Measurements from ENCODE around the gene TEX28. TPM values are rescaled to one million over a fixed set of nuclear protein-coding genes. Genes with fewer than 3 reads are reported as not detected.

The TEX28 gene
- total RNA-seq, 4 donors from 2014 or later: not detected

DNA sequence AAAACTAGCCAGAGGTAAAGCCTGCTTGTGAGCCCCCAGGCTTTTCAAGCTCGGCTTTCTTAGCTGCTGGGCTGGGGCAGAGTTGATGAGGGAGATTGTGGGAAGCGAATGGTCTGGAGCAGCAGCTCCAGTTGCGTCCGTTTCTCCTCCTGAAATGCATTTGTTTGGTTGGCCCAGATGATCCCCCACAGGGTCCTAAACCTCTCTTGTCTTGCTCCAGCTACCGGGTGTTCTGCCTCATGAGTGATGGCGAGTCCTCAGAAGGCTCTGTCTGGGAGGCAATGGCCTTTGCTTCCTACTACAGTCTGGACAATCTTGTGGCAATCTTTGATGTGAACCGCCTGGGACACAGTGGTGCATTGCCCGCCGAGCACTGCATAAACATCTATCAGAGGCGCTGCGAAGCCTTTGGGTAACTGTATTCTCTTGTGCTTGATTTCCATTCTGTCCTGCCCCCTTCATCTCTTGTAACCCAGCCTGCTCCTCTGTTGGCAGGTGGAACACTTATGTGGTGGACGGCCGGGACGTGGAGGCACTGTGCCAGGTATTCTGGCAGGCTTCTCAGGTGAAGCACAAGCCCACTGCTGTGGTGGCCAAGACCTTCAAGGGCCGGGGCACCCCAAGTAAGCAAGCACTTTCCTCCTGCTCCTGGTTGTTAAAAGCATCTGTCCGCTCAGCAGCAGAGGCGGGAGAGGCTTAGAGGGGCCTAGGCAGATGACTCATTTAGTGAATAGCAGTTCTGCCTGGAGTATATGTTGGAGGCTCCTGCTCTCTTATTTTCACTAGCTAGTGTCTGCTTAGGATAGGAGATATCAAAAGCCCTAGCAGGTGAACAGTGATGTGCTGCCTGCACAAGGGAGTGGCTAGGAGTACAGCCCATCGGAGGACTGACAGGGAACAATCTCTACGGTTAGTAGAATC is 16.0 kb upstream of the TEX28 start:
- TF ChIP-seq, protein P1, sequence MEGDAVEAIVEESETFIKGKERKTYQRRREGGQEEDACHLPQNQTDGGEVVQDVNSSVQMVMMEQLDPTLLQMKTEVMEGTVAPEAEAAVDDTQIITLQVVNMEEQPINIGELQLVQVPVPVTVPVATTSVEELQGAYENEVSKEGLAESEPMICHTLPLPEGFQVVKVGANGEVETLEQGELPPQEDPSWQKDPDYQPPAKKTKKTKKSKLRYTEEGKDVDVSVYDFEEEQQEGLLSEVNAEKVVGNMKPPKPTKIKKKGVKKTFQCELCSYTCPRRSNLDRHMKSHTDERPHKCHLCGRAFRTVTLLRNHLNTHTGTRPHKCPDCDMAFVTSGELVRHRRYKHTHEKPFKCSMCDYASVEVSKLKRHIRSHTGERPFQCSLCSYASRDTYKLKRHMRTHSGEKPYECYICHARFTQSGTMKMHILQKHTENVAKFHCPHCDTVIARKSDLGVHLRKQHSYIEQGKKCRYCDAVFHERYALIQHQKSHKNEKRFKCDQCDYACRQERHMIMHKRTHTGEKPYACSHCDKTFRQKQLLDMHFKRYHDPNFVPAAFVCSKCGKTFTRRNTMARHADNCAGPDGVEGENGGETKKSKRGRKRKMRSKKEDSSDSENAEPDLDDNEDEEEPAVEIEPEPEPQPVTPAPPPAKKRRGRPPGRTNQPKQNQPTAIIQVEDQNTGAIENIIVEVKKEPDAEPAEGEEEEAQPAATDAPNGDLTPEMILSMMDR (IDR thresholded peaks at IDR 0.05): no peak
- DNase-seq (ENCODE audit: low spot score) (no peak), ATAC-seq (ENCODE audit: low FRiP score) (no peak)

DNA sequence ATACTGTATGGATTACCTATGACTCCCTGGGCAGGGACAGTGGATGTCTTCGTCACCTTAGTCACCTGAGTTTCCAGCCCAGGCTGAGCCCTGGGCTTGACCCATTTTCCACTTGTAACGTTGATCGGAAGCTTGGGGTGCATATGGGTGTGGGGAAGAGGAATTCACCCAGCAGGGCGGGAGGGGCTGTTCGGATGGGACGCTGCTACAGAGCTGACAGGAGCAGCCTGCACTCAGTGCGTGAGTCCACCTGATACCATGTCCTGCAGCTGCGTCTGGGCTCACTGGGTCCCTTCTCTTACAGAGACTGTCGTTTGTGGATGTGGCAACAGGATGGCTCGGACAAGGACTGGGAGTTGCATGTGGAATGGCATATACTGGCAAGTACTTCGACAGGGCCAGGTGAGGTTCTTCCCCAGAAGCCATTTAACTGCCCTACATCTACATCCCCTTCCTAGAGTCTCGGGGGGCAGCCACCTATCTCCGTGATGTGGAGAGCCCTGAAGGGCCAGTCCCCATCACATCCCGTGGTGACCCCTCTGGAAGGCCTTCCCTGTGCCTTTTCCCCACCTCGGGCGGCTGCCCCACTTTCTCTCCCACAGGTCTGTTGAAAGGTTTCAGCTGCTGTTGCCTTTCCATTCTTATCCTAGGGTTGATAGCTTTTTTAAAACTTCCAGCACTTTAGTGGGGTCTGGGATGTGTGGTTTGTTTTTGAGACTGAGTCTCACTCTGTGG is 14.3 kb upstream of the TEX28 start:
- DNase-seq (ENCODE audit: low spot score) (no peak), ATAC-seq (ENCODE audit: low FRiP score) (no peak)
- TF ChIP-seq, protein P1 (IDR thresholded peaks at IDR 0.05): no peak

DNA sequence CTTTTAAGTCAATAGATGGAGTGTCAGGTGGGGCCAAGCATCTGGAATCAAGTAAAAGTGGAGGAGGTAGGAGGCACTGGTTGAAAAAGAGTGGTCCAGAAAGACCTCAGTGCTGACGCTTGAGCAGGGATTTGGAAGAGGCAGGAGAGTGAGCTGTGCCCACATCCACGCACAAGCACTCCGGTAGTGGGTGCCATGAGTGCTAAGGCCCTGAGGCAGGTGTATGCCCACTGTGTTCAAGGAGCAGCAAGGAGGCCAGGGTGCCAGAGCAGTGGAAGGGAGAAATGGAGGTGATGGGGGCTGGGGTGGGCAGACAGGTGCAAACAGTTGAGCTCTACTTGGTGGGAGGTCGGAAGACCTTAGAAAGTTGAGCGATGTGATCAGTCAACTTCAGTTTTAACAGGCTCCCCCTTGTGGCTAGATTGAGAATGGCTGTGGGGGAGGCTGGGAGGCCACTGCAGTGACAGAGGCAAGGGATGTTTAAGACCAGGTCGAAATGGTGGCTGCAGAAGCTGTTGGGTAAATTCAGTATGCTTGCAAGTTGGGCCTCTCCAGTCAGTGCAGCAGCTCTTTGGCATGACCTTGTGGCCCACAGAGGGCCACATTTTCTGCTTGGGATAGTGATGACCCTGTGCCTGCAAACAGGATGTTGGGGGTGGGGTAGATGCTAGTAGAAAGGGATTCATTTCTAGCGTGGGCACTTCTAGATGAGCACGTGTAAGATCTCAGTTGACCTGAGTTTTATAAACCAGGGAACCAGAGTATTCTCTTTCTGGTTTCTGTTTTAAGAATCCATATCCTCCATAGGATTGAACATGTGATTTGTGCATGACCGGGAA is 13.4 kb upstream of the TEX28 start:
- DNase-seq (ENCODE audit: low spot score): peak; percentile 61
- ATAC-seq (ENCODE audit: low FRiP score): peak; percentile 25
- TF ChIP-seq, protein P1 (IDR thresholded peaks at IDR 0.05): peak in 1 of 3 donors; percentile 58

DNA sequence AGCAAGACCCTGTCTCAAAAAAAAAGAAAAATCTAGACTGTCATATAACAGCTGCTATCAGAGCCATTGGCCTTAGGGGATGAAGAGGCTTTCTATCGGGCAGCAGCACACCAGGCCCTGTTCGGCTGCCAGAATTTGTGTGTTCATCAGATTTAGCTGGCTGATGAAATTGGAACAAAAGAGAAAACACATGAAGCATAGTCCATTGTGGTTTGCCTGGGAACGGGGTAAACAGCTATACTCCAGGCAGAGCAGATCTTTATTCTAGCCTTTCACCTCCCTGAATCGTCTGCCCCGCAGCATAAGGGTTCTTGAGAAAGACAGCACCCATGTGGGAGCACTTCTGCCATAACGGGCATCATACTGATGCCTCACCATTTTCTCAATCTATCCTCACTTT is 12.3 kb upstream of the TEX28 start:
- no peak for ATAC-seq (ENCODE audit: low FRiP score)
- TF ChIP-seq, protein P1 (IDR thresholded peaks at IDR 0.05): no peak
- no peak for DNase-seq (ENCODE audit: low spot score)

DNA sequence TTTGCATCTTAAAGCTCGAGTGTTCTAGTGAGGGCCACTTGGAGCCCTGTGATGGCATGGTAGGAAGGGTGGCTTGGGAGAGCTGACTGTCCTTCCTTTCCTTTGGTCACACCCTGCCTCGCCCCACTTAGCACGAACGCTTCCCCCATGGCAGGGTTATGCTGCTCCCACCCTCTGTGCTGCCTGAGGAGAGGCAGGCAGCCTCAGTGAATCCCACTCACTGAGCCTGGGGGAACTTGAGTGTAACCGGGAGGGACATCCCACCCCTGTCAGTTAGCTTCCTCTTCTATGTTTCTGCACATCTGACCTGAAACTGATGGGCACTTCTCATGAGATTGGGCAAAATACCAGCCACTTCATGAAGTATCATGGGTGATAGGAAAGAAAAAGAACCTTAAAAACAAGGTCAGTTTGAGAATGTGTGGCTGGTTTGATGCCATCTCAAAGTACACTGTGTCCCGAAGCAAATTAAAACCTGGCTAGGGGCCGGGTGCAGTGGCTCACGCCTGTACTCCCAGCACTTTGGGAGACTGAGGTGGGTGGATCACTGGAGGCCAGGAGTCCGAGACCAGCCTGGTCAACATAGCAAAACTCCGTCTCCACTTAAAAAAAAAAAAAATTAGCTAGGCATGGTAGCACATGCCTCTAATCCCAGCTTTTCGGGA is 10.7 kb upstream of the TEX28 start:
- ATAC-seq (ENCODE audit: low FRiP score): no peak
- no peak for DNase-seq (ENCODE audit: low spot score)
- TF ChIP-seq, protein P1 (IDR thresholded peaks at IDR 0.05): no peak

DNA sequence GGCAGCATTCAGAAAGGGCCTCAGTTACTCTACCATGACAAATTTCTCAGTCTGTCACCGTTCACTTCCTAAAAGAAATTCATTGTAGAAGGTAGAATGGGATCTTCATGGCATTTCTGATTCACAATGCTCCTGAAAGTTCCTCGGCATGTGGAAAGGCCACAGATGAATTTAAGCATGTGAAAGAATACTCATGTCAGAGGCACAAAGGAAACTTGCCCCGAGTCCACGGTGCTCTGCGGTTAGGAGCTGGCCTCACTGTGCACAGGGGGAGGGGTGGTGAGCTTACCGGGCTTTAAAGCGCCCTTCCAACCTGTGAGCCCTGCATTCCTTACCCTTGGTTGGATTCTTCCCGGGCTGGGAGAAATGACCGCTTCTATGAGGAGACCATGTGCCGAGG is 9.9 kb upstream of the TEX28 start:
- no peak for DNase-seq (ENCODE audit: low spot score)
- TF ChIP-seq, protein P1 (IDR thresholded peaks at IDR 0.05): no peak
- no peak for ATAC-seq (ENCODE audit: low FRiP score)

All from omental fat pad (tissue), 4 donors.